ENCODE data around the gene ABLIM2.

ABLIM2 gene

GRCh38 chr4:8115916-8116315, 42.7 kb downstream of the ABLIM2 start:
- no peak for DNase-seq

GRCh38 chr4:8115203-8115520, 43.5 kb downstream of the ABLIM2 start:
- no peak for DNase-seq

GRCh38 chr4:8114456-8115202, 44.0 kb downstream of the ABLIM2 start:
- DNase-seq = no peak

GRCh38 chr4:8113611-8114377, 44.8 kb downstream of the ABLIM2 start:
- DNase-seq = no peak

GRCh38 chr4:8112672-8113071, 45.9 kb downstream of the ABLIM2 start:
- DNase-seq = no peak

- DNase-seq = no peak
These were observed 46.5 kb downstream of the ABLIM2 start for GRCh38 chr4:8112036-8112576.

GRCh38 chr4:8110071-8110986, 48.3 kb downstream of the ABLIM2 start:
- DNase-seq = no peak

GRCh38 chr4:8109406-8110065, 49.1 kb downstream of the ABLIM2 start:
- DNase-seq = no peak

GRCh38 chr4:8108991-8109390, 49.6 kb downstream of the ABLIM2 start:
- DNase-seq = no peak

GRCh38 chr4:8108261-8108660, 50.4 kb downstream of the ABLIM2 start:
- no peak for DNase-seq

GRCh38 chr4:8107146-8107657, 51.4 kb downstream of the ABLIM2 start:
- DNase-seq = no peak

- DNase-seq = no peak
These were observed 52.1 kb downstream of the ABLIM2 start for GRCh38 chr4:8106451-8107025.

- DNase-seq = no peak
These were observed 53.1 kb downstream of the ABLIM2 start for GRCh38 chr4:8105306-8106100.

- no peak for DNase-seq
These were observed 53.9 kb downstream of the ABLIM2 start for GRCh38 chr4:8104491-8105305.

GRCh38 chr4:8103421-8104390, 54.9 kb downstream of the ABLIM2 start:
- no peak for DNase-seq

- DNase-seq = no peak
These were observed 55.8 kb downstream of the ABLIM2 start for GRCh38 chr4:8102831-8103230.

- DNase-seq = no peak
These were observed 56.6 kb downstream of the ABLIM2 start for GRCh38 chr4:8102076-8102355.

GRCh38 chr4:8101213-8102075, 57.2 kb downstream of the ABLIM2 start:
- no peak for DNase-seq
